Measurements from ENCODE around the gene TICAM2. TPM values are rescaled to one million over a fixed set of nuclear protein-coding genes. Genes with fewer than 3 reads are reported as not detected.

The TICAM2 gene
- total RNA-seq, 1 donor from 2014 or later, result 1.1 TPM

DNA sequence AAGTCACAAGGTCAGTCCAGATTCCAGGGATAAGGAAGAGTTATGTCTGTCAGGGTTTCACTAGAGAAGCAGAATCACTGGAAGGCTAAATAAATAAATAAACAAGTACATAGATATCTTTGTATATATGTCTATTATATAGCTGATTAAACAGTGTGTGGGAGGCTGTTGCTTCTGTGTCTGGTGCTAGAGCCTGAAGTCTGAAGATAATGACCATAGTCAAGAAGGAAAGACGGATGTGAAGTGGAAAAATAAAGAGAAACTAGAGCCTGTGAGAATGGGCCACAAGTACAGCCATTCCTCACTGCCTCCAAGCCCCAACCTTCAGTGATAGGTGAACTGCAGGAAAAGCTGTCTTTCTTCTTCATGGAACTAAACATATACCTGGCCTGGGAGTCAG lies 27.6 kb upstream of the TICAM2 start:
- H3K4me1 Mint-ChIP-seq (ENCODE audit: low read depth), result peaks cover 6% of the 10 kb centered on the region
- H3K27ac Mint-ChIP-seq, result no peak overlapping the region
- TF ChIP-seq, protein P1, sequence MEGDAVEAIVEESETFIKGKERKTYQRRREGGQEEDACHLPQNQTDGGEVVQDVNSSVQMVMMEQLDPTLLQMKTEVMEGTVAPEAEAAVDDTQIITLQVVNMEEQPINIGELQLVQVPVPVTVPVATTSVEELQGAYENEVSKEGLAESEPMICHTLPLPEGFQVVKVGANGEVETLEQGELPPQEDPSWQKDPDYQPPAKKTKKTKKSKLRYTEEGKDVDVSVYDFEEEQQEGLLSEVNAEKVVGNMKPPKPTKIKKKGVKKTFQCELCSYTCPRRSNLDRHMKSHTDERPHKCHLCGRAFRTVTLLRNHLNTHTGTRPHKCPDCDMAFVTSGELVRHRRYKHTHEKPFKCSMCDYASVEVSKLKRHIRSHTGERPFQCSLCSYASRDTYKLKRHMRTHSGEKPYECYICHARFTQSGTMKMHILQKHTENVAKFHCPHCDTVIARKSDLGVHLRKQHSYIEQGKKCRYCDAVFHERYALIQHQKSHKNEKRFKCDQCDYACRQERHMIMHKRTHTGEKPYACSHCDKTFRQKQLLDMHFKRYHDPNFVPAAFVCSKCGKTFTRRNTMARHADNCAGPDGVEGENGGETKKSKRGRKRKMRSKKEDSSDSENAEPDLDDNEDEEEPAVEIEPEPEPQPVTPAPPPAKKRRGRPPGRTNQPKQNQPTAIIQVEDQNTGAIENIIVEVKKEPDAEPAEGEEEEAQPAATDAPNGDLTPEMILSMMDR (IDR thresholded peaks at IDR 0.05; ENCODE audit: unreplicated experiment), result no peak
- no peak overlapping the region for H3K4me3 Mint-ChIP-seq (ENCODE audit: low read depth)
- DNase-seq (ENCODE audit: low spot score, unreplicated experiment), result no peak
- no peaks in the 10 kb centered on the region for H3K9me3 Mint-ChIP-seq (ENCODE audit: low read depth)
- peaks cover 3% of the 10 kb centered on the region for H3K27me3 Mint-ChIP-seq
- H3K36me3 Mint-ChIP-seq (ENCODE audit: insufficient read depth), result no peaks in the 10 kb centered on the region

GRCh38 chr5:115627295-115627865 lies 25.1 kb upstream of the TICAM2 start:
- TF ChIP-seq, protein P1 (IDR thresholded peaks at IDR 0.05; ENCODE audit: unreplicated experiment), result no peak
- peak overlapping the region; percentile 25 for H3K27ac Mint-ChIP-seq
- H3K9me3 Mint-ChIP-seq (ENCODE audit: low read depth), result no peaks in the 10 kb centered on the region
- no peak overlapping the region for H3K4me3 Mint-ChIP-seq (ENCODE audit: low read depth)
- peaks cover 4% of the 10 kb centered on the region for H3K4me1 Mint-ChIP-seq (ENCODE audit: low read depth)
- DNase-seq (ENCODE audit: low spot score, unreplicated experiment), result no peak
- H3K27me3 Mint-ChIP-seq, result no peaks in the 10 kb centered on the region
- H3K36me3 Mint-ChIP-seq (ENCODE audit: insufficient read depth), result no peaks in the 10 kb centered on the region

GRCh38 chr5:115626445-115626823 lies 24.2 kb upstream of the TICAM2 start:
- H3K27me3 Mint-ChIP-seq, result no peaks in the 10 kb centered on the region
- no peak for DNase-seq (ENCODE audit: low spot score, unreplicated experiment)
- H3K4me1 Mint-ChIP-seq (ENCODE audit: low read depth), result peaks cover 5% of the 10 kb centered on the region
- H3K27ac Mint-ChIP-seq, result peak overlapping the region; percentile 99
- no peaks in the 10 kb centered on the region for H3K36me3 Mint-ChIP-seq (ENCODE audit: insufficient read depth)
- TF ChIP-seq, protein P1 (IDR thresholded peaks at IDR 0.05; ENCODE audit: unreplicated experiment), result no peak
- H3K9me3 Mint-ChIP-seq (ENCODE audit: low read depth), result no peaks in the 10 kb centered on the region
- no peak overlapping the region for H3K4me3 Mint-ChIP-seq (ENCODE audit: low read depth)

- H3K9me3 Mint-ChIP-seq (ENCODE audit: low read depth), result no peaks in the 10 kb centered on the region
- no peaks in the 10 kb centered on the region for H3K36me3 Mint-ChIP-seq (ENCODE audit: insufficient read depth)
- peaks cover 7% of the 10 kb centered on the region for H3K4me1 Mint-ChIP-seq (ENCODE audit: low read depth)
- no peak within 1 kb of the TSS for H3K4me3 Mint-ChIP-seq (ENCODE audit: low read depth)
- TF ChIP-seq, protein P1 (IDR thresholded peaks at IDR 0.05; ENCODE audit: unreplicated experiment), result no peak
- peak; percentile 96 for DNase-seq (ENCODE audit: low spot score, unreplicated experiment)
- H3K27ac Mint-ChIP-seq, result peak within 1 kb of the TSS; percentile 99
- no peaks in the 10 kb centered on the region for H3K27me3 Mint-ChIP-seq
These were observed 23.5 kb upstream of the TICAM2 start, which contains the start of gene TMED7 for GRCh38 chr5:115625579-115626444. TMED7 (minus strand) TSS chr5:115626036; CDS start chr5:115625792, 244 bp downstream.

DNA sequence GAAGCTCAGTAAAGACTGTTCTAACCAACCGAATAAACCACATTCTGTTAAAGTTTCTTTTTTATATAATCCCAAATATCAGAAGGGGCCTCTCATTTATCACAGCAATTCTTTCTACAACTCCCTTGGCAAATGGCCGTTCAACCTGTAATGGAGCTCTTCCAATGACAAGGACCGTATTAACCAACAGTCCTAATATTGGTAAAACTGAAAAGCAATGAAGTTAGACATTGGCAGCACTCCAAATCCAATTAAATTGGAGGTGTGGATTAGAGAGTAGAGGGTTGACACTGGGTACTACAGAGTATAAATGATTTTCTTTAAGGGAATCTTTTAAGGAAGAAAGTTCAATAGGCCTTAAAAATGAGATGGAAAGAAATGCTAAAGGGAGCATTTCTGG lies 22.7 kb upstream of the TICAM2 start:
- Mint-ChIP-seq H3K9me3 (ENCODE audit: low read depth) (no peaks in the 10 kb centered on the region), H3K4me3 (ENCODE audit: low read depth) (no peak overlapping the region), H3K27ac (peak overlapping the region; percentile 34), H3K4me1 (ENCODE audit: low read depth) (peaks cover 7% of the 10 kb centered on the region), H3K27me3 (no peaks in the 10 kb centered on the region), H3K36me3 (ENCODE audit: insufficient read depth) (peaks cover 1% of the 10 kb centered on the region)
- DNase-seq (ENCODE audit: low spot score, unreplicated experiment), result no peak
- TF ChIP-seq, protein P1 (IDR thresholded peaks at IDR 0.05; ENCODE audit: unreplicated experiment), result no peak
